Spleen (tissue), 7 donors: ENCODE data around the gene SEMA3F.

Experiments
- CTCF ChIP-seq, 11 experiments: fragments of 200-600 bp in 7 of 11; fragments of 450-650 bp in 4 of 11; sonication (generic) in 4 of 11; IDR thresholded peaks in 8 of 11; conservative IDR thresholded peaks in 3 of 11; 1 replicate in 7 of 11; 2 replicates in 4 of 11; pipeline versions ENCODE4 v1.4.0 to v1.8.0; 2016 to 2021; ENCODE audit warnings: antibody characterized with exemption in 11 of 11, inconsistent platforms in 4 of 11, mild to moderate bottlenecking in 1 of 11
- POLR2A ChIP-seq, 3 donors: fragments of 450-650 bp; IDR thresholded peaks; one replicate each; pipeline ENCODE4 v1.5.1; 2017; ENCODE audit warnings: antibody characterized with exemption in 3 of 3, mild to moderate bottlenecking in 1 of 3
- donor health status: DM: no; HTN: no; CAD: no; lungs with moderate emphysema.
- donor health status: DM: no; HTN: no; CAD: no.
- donor health status: DM: no; HTN: no; CAD: no.

- TF ChIP-seq CTCF (IDR thresholded peaks at IDR 0.05 in 8 of 11, conservative IDR thresholded peaks at IDR 0.05 in 3 of 11) = no peak
- no peak for TF ChIP-seq POLR2A (IDR thresholded peaks at IDR 0.05)
Measured at GRCh38 chr3:50190936-50191660, 36.0 kb downstream of the SEMA3F start, which contains the start of gene GNAT1.
